D341Med (cell line): ENCODE measurements around the gene ATL1.
A peak's percentile ranks its signal among the peaks of the same experiment; 100 is the strongest.

ENCODE experiments used
- DNase-seq: peaks from one replicate; pipeline ENCODE4 v3.0.0; 2012; ENCODE audit warnings: low spot score

Gene ATL1

DNA sequence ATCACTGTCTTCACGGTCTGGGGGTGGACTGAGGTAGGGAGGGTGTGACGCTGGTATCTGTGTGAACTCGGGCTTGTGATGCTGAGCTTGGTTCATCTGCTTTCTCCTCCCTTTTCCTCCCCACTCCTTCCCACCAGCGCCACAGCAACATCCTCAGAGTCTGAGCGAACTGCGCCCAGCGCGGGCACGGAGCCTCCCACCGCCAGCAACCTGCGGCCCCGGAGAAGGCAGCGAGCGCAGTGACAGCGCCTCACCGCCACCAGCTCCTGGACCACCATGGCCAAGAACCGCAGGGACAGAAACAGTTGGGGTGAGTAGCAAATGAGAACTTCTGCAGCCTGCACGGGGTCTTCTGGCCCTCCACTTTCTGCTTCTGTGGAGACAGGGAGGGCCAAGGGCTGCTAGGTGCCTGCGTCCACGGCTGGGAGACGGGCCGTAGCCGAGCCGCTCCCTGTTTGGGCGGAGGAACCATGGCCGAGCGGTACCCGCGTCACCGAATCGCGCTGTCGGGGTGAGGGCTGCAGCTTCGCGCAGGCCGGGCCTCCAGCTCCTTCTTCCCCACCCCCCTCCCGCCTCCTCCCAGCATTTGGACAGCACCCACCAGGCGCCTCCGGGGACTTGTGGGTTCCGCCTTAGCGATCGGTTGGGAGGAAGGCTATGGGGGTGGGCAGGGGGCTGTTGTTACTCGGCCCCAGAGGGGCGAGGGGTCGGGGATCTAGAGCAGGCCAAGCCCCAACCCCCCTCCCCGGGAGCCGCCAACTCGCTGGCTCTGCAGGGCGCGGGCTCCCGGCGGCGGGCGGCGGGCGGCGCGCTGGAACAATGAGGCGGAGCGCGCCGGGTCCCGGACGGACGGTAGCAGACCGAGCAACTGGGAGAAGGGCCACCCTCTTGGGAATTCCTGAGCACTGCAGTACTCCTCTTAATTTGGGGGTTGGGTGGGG is at the start of gene ATL1:
ATL1 (plus strand) TSS at position 156 of the 941 bp plus-strand sequence; CDS start at position 277, 121 bp downstream.
- DNase-seq = peak; percentile 88

DNA sequence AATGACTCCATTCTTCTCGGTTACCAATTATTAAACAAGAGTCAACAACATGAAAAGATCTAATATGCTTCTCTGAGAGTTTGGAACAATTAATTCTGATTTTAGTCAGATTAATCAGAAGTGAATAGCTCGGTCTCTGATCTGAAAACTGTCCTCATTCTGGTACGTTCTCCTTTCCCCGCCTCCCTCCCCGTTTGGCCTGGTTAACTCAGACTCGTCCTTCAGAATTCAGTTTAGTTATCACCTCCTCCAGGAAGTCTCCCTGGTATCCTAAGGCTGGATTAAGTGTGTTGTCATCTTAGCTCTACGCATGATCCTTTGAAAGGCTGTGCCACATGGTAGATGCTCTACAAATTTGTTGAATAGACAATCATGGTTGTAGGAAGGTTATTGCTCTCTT is 49.8 kb upstream of the ATL1 start:
- no peak for DNase-seq

DNA sequence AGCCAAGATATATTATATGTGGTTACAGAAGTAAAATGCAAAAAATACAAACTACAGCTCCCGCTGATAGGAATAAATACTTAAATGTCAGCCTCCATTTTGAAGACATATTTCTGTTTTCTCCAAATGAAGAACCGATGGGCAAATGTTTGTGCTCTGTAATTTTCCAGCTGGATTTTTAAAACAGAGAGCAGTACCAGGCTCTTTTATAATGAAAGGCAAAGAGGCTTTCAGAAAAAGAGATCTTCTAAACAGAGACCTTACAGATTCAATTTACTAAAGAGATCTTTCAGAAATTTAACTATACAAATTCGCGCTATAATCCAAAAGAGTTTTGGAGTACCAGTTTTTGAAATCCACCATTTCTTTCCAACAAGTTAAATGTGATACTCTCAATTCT is 47.5 kb upstream of the ATL1 start:
- DNase-seq = no peak

GRCh38 chr14:50516091-50516490 is 43.9 kb upstream of the ATL1 start:
- peak; percentile 22 for DNase-seq

GRCh38 chr14:50520947-50521815 is 38.8 kb upstream of the ATL1 start:
- no peak for DNase-seq

DNA sequence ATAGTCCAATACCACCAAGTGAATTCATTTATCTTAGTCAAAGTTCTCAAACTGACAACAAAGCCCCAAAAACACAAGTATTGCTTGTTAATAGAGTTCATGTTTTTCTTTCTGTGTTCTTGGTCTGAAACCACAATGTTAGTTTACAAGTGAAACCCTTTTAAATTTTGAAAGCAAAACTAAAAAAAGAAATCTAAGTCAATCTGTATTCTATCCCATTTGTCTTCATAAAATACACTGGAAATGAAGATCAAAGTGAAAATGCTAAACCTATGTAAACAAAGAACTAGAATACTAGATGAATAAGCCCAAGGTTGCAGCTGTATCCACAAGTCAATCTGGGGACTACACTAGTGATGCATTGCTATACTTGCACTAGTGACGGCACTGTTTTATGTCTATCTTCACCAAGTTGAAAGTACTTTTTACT is 38.0 kb upstream of the ATL1 start:
- DNase-seq = no peak

DNA sequence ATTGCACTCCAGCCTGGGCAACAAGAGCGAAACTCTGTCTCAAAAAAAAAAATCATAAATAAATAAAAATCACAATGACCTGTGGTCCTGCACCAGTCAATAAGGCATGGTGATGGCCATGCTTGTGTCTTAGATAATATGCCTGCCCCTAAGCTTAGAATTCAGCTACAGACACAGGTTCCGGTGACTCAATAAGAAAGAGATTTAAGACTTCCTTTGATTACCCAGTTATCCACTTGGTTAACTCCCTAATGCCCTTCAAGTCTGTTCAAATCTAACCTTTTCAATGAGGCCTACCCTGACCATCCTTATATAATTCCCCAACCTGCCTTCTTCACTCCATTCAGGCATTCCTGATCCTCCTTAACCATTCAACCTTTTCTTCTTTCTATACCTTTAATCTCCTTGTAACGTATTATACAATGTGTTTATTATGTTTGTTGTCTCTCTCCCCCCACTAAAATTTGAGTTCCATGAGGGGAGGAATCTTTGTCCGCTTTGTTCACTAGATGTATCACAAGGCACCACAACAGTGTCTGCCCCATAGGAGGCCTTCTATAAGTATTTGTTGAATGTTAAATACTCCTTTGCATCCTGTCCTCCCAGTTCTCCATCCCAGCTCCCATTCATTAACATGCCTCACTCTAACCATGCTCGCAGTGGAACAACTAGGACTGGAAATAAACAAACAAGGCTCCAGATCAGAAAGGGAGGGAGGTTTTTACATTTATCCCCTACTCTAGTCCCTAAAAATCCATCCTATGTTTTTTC is 36.5 kb upstream of the ATL1 start:
- DNase-seq = no peak

DNA sequence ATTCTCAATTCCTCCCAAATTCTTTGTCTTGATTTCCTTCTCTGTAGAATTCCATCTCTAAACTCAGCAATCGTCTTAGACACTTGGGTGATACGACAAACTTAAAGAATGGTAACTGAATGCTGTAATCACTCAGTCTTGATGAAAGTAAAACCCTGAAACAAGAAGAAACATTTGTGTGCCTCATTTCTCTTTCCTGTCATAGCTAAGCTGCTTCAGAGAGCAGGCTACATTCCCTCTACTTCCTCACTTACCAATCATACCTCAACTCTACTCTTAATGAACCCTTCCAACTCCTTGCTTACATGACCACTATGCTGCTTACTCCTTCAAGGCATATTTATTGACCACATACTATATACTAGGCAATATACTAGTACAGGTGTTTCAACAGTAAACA is 35.9 kb upstream of the ATL1 start:
- no peak for DNase-seq

DNA sequence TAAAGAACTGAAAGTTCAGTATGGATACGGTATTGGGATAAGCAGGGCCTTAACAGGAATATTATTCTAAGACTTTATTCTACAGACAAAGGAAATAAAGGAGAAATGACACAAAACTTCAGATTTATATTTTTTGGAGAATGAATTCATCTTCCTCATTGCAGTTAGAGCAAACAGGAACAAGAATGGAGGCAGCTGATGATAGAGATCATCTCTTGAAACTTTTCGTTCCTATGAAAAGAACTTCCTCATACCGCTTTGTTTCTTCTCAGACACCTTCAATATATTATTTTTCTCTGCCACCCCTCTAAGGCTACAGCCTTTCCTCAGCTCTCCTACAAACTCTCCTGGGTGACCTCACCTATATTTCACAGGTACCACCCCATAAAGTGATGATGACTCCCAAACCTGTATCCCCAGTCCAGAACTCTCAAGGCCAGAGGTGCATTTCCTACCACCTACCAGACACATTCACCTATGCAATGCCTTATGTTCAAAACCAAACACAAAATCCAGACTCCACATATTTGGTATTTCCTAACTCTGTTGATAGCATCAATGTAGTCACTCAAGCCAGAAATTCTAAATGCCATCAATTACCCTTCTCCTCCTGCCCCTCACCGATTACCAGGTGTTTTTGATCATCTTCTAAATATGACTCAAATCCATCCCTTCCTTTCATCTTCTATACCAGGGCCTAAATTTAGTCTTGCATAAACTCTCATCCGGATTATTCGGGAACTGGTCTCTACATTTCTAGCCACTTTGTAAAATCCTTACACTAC is 35.0 kb upstream of the ATL1 start:
- DNase-seq = no peak

DNA sequence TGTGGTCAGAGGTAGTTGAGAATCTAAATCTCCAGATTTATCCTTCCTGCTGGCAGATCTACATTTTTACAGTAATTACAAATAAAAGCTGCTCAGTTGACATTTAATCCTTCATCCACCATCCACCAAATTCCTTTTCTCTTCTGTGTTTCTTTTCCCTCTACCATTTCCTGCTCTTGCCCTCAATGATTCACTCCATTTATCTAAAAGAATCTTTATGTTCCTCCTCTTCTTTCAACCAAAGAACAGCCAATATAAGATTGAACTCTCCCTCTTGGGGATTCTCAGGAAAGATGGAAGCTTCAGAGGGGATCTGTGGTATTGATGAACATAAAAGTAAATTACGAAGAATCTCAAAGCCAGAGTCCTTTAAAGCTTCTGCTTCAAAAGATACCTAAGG is 31.9 kb upstream of the ATL1 start:
- no peak for DNase-seq

- no peak for DNase-seq
These were observed 30.4 kb upstream of the ATL1 start for GRCh38 chr14:50529288-50530179.

DNA sequence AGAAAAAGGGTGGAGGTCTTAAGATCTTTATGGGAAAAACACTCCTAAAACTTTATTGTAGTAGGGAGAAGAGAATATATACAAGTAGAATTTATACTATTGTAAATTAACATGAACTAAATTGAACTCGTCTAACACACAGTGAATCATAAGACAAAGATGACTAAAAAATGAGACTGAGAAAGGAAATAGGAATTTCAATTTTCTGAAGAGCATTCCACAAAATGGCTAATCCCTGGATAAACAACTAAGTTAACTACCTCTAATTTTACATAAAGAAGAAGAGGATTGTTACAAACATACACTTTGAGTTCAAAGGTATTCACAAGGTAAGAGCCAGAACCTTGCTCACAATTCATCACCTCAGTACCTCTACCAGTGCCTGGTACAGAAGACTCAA is 29.6 kb upstream of the ATL1 start:
- DNase-seq = no peak

DNA sequence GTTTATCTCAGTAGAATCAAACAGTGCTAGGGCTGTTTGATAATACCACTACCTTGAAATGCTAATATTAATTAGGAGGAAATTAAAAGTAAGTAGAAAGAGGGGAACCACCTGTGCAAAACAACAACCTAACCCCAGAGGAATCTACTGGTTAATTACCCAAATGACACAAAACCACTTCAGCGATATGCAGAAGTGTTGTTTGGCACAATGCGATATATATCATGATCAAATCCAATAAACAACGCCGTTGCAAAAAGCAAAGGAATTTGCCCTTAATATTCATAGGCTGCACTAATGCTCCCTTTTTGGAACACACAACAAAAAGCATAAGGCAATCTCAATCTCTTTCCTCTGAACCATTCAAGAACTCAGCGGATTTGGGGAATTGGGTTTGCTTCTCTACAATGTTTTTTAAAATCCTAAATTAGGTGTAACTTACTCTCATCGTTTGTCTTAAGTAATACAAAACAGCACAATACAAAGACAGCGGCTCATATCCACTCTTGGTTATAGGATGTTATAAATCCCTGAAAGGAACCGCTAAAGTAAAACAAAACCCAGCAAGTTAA is 29.1 kb upstream of the ATL1 start:
- DNase-seq = no peak

GRCh38 chr14:50531595-50532501 is 28.1 kb upstream of the ATL1 start:
- peak; percentile 76 for DNase-seq

GRCh38 chr14:50532502-50533240 is 27.3 kb upstream of the ATL1 start, which contains the start of gene MAP4K5:
Gene MAP4K5, minus strand, starts transcription at chr14:50532569. Its CDS starts 520 bp downstream, at chr14:50532049.
- peak; percentile 97 for DNase-seq

GRCh38 chr14:50533241-50533705 is 26.7 kb upstream of the ATL1 start:
- no peak for DNase-seq

GRCh38 chr14:50533806-50534205 is 26.1 kb upstream of the ATL1 start:
- DNase-seq = no peak

- DNase-seq = no peak
These were observed 25.5 kb upstream of the ATL1 start for GRCh38 chr14:50534416-50534815.
